ENCODE results near the gene KCNG3. TPM values are rescaled to one million over a fixed set of nuclear protein-coding genes. Genes with fewer than 3 reads are reported as not detected.

Gene KCNG3
- total and polyA plus RNA-seq, 2 experiments from 2014 or later: 0.27 TPM; not detected in 1

- TF ChIP-seq CTCF (IDR thresholded peaks at IDR 0.05; ENCODE audit: low read depth, low read length): no peak
- H3K9me3 ChIP-seq (ENCODE audit: low read depth): no peaks in the 10 kb centered on the region
- peaks cover 5% of the 10 kb centered on the region for H3K4me1 ChIP-seq (ENCODE audit: low read depth)
- H3K4me3 ChIP-seq: no peak overlapping the region
- H3K36me3 ChIP-seq: no peaks in the 10 kb centered on the region
- no peak overlapping the region for H3K27ac ChIP-seq
- no peak for DNase-seq (ENCODE audit: low read depth in 1 of 2, low spot score in 1 of 2)
- no peaks in the 10 kb centered on the region for H3K27me3 ChIP-seq
Measured at GRCh38 chr2:42480402-42480801, 13.4 kb downstream of the KCNG3 start.

- Histone ChIP-seq H3K4me3 (no peak overlapping the region), H3K27me3 (no peaks in the 10 kb centered on the region), H3K36me3 (no peaks in the 10 kb centered on the region), H3K27ac (no peak overlapping the region), H3K9me3 (ENCODE audit: low read depth) (no peaks in the 10 kb centered on the region), H3K4me1 (ENCODE audit: low read depth) (no peaks in the 10 kb centered on the region)
- no peak for DNase-seq (ENCODE audit: low read depth in 1 of 2, low spot score in 1 of 2)
- no peak for TF ChIP-seq CTCF (IDR thresholded peaks at IDR 0.05; ENCODE audit: low read depth, low read length)
Measured at GRCh38 chr2:42474765-42475454, 18.9 kb downstream of the KCNG3 start.

GRCh38 chr2:42470706-42471105, 23.1 kb downstream of the KCNG3 start:
- DNase-seq (ENCODE audit: low read depth in 1 of 2, low spot score in 1 of 2): no peak
- no peak overlapping the region for H3K4me3 ChIP-seq
- H3K36me3 ChIP-seq: no peaks in the 10 kb centered on the region
- no peak overlapping the region for H3K27ac ChIP-seq
- no peaks in the 10 kb centered on the region for H3K9me3 ChIP-seq (ENCODE audit: low read depth)
- no peak for TF ChIP-seq CTCF (IDR thresholded peaks at IDR 0.05; ENCODE audit: low read depth, low read length)
- H3K27me3 ChIP-seq: no peaks in the 10 kb centered on the region
- no peaks in the 10 kb centered on the region for H3K4me1 ChIP-seq (ENCODE audit: low read depth)

GRCh38 chr2:42464631-42465030, 29.2 kb downstream of the KCNG3 start:
- no peaks in the 10 kb centered on the region for H3K36me3 ChIP-seq
- no peaks in the 10 kb centered on the region for H3K4me1 ChIP-seq (ENCODE audit: low read depth)
- H3K27ac ChIP-seq: no peak overlapping the region
- no peak overlapping the region for H3K4me3 ChIP-seq
- H3K9me3 ChIP-seq (ENCODE audit: low read depth): no peaks in the 10 kb centered on the region
- TF ChIP-seq CTCF (IDR thresholded peaks at IDR 0.05; ENCODE audit: low read depth, low read length): no peak
- no peaks in the 10 kb centered on the region for H3K27me3 ChIP-seq
- DNase-seq (ENCODE audit: low read depth in 1 of 2, low spot score in 1 of 2): peak in 1 of 2 donors; percentile 33

- no peak overlapping the region for H3K4me3 ChIP-seq
- H3K9me3 ChIP-seq (ENCODE audit: low read depth): no peaks in the 10 kb centered on the region
- no peaks in the 10 kb centered on the region for H3K4me1 ChIP-seq (ENCODE audit: low read depth)
- H3K27ac ChIP-seq: no peak overlapping the region
- TF ChIP-seq CTCF (IDR thresholded peaks at IDR 0.05; ENCODE audit: low read depth, low read length): no peak
- H3K36me3 ChIP-seq: no peaks in the 10 kb centered on the region
- DNase-seq (ENCODE audit: low read depth in 1 of 2, low spot score in 1 of 2): no peak
- H3K27me3 ChIP-seq: no peaks in the 10 kb centered on the region
Measured at GRCh38 chr2:42463570-42463969, 30.2 kb downstream of the KCNG3 start.
